Measurements from ENCODE around the gene LCA5L.

The LCA5L gene

GRCh38 chr21:39445321-39446269, at the start of gene LCA5L:
Gene LCA5L, minus strand, starts transcription at chr21:39445778. Its CDS starts 17,285 bp downstream, at chr21:39428493.
- peak within 1 kb of the TSS; percentile 90 for H3K4me3 ChIP-seq (replicated peaks; ENCODE audit: low read depth, low read length)
- DNase-seq (ENCODE audit: extremely low read depth, insufficient read length): peak; percentile 95
- peak; percentile 27 for TF ChIP-seq CTCF (IDR thresholded peaks at IDR 0.05; ENCODE audit: insufficient read depth, low read length, poor library complexity, severe bottlenecking)

GRCh38 chr21:39489380-39489924, 43.9 kb upstream of the LCA5L start:
- no peaks in the 10 kb centered on the region for H3K27me3 ChIP-seq (replicated peaks; ENCODE audit: control insufficient read depth, insufficient read depth, low read length)
- H3K36me3 ChIP-seq (ENCODE audit: control insufficient read depth, insufficient read depth, low read length): no peaks in the 10 kb centered on the region
- no peak for DNase-seq (ENCODE audit: extremely low read depth, insufficient read length)
- H3K4me3 ChIP-seq (replicated peaks; ENCODE audit: low read depth, low read length): no peak overlapping the region
- no peak for TF ChIP-seq CTCF (IDR thresholded peaks at IDR 0.05; ENCODE audit: insufficient read depth, low read length, poor library complexity, severe bottlenecking)

More at GRCh38 chr21:39445321-39446269, at the start of gene LCA5L:
- H3K27me3 ChIP-seq (replicated peaks; ENCODE audit: control insufficient read depth, insufficient read depth, low read length): no peaks in the 10 kb centered on the region
- no peaks in the 10 kb centered on the region for H3K36me3 ChIP-seq (ENCODE audit: control insufficient read depth, insufficient read depth, low read length)

GRCh38 chr21:39484711-39485276, 39.2 kb upstream of the LCA5L start:
- Histone ChIP-seq H3K4me3 (replicated peaks; ENCODE audit: low read depth, low read length) (no peak overlapping the region), H3K36me3 (ENCODE audit: control insufficient read depth, insufficient read depth, low read length) (no peaks in the 10 kb centered on the region), H3K27me3 (replicated peaks; ENCODE audit: control insufficient read depth, insufficient read depth, low read length) (no peaks in the 10 kb centered on the region)
- TF ChIP-seq CTCF (IDR thresholded peaks at IDR 0.05; ENCODE audit: insufficient read depth, low read length, poor library complexity, severe bottlenecking): no peak
- no peak for DNase-seq (ENCODE audit: extremely low read depth, insufficient read length)

- TF ChIP-seq CTCF (IDR thresholded peaks at IDR 0.05; ENCODE audit: insufficient read depth, low read length, poor library complexity, severe bottlenecking): no peak
Measured at GRCh38 chr21:39483917-39484316, 38.3 kb upstream of the LCA5L start.

GRCh38 chr21:39481886-39482285, 36.3 kb upstream of the LCA5L start:
- Histone ChIP-seq H3K4me3 (replicated peaks; ENCODE audit: low read depth, low read length) (no peak overlapping the region), H3K36me3 (ENCODE audit: control insufficient read depth, insufficient read depth, low read length) (no peaks in the 10 kb centered on the region), H3K27me3 (replicated peaks; ENCODE audit: control insufficient read depth, insufficient read depth, low read length) (no peaks in the 10 kb centered on the region)
- TF ChIP-seq CTCF (IDR thresholded peaks at IDR 0.05; ENCODE audit: insufficient read depth, low read length, poor library complexity, severe bottlenecking): no peak
- DNase-seq (ENCODE audit: extremely low read depth, insufficient read length): no peak

More at GRCh38 chr21:39483917-39484316, 38.3 kb upstream of the LCA5L start:
- no peaks in the 10 kb centered on the region for H3K36me3 ChIP-seq (ENCODE audit: control insufficient read depth, insufficient read depth, low read length)
- DNase-seq (ENCODE audit: extremely low read depth, insufficient read length): no peak
- no peak overlapping the region for H3K4me3 ChIP-seq (replicated peaks; ENCODE audit: low read depth, low read length)
- no peaks in the 10 kb centered on the region for H3K27me3 ChIP-seq (replicated peaks; ENCODE audit: control insufficient read depth, insufficient read depth, low read length)

All from GM06990 (cell line).